CD4-positive, CD25-positive, alpha-beta regulatory T cell (primary cell): Measurements from ENCODE around the gene CAMK2N1. TPM values are rescaled to one million over a fixed set of nuclear protein-coding genes. Genes with fewer than 3 reads are reported as not detected.

ENCODE experiments used
- ATAC-seq, 2 donors: fragments of 150-1000 bp; cut with Tn5 transposase; one replicate each; pipeline ENCODE4 v1.10.0; 2021; ENCODE audit warnings: low read depth in 2 of 2, moderate number of reproducible peaks in 2 of 2, moderate library complexity in 1 of 2
- DNase-seq, 3 donors: peaks; one replicate each; pipeline versions ENCODE4 v3.0.0 to v3.0.0-alpha.2; 2012 to 2022; ENCODE audit warnings: mixed read lengths in 1 of 3
- H3K27ac ChIP-seq: one replicate; pipeline ENCODE4 v1.7.0; 2013; ENCODE audit warnings: mild to moderate bottlenecking, low read length; ENCODE audit not compliant: insufficient read depth, poor library complexity, severe bottlenecking
- H3K27me3 ChIP-seq: one replicate; pipeline ENCODE4 v1.7.0; 2013; ENCODE audit warnings: low read length; ENCODE audit not compliant: control insufficient read depth, insufficient read depth
- H3K36me3 ChIP-seq: one replicate; pipeline ENCODE4 v1.7.0; 2013; ENCODE audit warnings: mild to moderate bottlenecking, low read length, moderate library complexity; ENCODE audit not compliant: control insufficient read depth, insufficient read depth
- H3K4me1 ChIP-seq: 2 replicates; pipeline ENCODE4 v1.7.0; 2013; ENCODE audit warnings: mild to moderate bottlenecking, low read length; ENCODE audit not compliant: insufficient read depth, control insufficient read depth, poor library complexity, severe bottlenecking
- H3K4me3 ChIP-seq: one replicate; pipeline ENCODE4 v1.7.0; 2013; ENCODE audit warnings: low read depth, mild to moderate bottlenecking, low read length, moderate library complexity
- H3K9me3 ChIP-seq, 2 experiments: 1 replicate in 1 of 2; 2 replicates in 1 of 2; pipeline ENCODE4 v1.7.0; 2013; ENCODE audit warnings: low read length in 2 of 2, mild to moderate bottlenecking in 1 of 2, moderate library complexity in 1 of 2; ENCODE audit not compliant: control insufficient read depth in 2 of 2
- H3K27ac Mint-ChIP-seq, 3 donors: one replicate each; pipeline ENCODE4 v1.8.0; 2020 to 2022; ENCODE audit warnings: mild to moderate bottlenecking in 3 of 3, mixed read lengths in 3 of 3, moderate library complexity in 2 of 3
- H3K27me3 Mint-ChIP-seq: one replicate; pipeline ENCODE4 v1.8.0; 2022; ENCODE audit warnings: mild to moderate bottlenecking, mixed read lengths
- H3K36me3 Mint-ChIP-seq: one replicate; pipeline ENCODE4 v1.8.0; 2020; ENCODE audit warnings: mixed read lengths
- H3K4me1 Mint-ChIP-seq, 4 donors: one replicate each; pipeline ENCODE4 v1.8.0; 2020 to 2022; ENCODE audit warnings: mixed read lengths in 4 of 4, mild to moderate bottlenecking in 1 of 4
- H3K4me3 Mint-ChIP-seq, 4 donors: one replicate each; pipeline ENCODE4 v1.8.0; 2020 to 2022; ENCODE audit warnings: mild to moderate bottlenecking in 4 of 4, mixed read lengths in 4 of 4, moderate library complexity in 3 of 4
- H3K9me3 Mint-ChIP-seq, 7 donors: one replicate each; pipeline ENCODE4 v1.8.0; 2020 to 2022; ENCODE audit warnings: mixed read lengths in 7 of 7, mild to moderate bottlenecking in 3 of 7, moderate library complexity in 2 of 7
- polyA plus RNA-seq, 4 donors: library from polyadenylated mRNA; unstranded; fragments of 300-500 nt; fragmentation: Illumina TruSeq; gene quantifications; one replicate each; pipeline ENCODE4 v1.2.3, GENCODE V29; 2021
- total RNA-seq: library from RNA; stranded (reverse); gene quantifications from one replicate; pipeline ENCODE4 v1.2.3, GENCODE V29; 2022

The CAMK2N1 gene
- total RNA-seq (1.7 TPM), polyA plus RNA-seq (under 1 TPM; 0.24 to 0.37 (median 0.29) TPM)

GRCh38 chr1:20485527-20486456 lies at the start of gene CAMK2N1:
Gene CAMK2N1 (minus strand): TSS chr1:20486210. CDS start chr1:20485379, 831 bp downstream.
- Histone ChIP-seq H3K9me3 (no peaks in the 10 kb centered on the region), H3K4me3 (peak within 1 kb of the TSS; percentile 55), H3K27me3 (peaks cover 23% of the 10 kb centered on the region)

DNA sequence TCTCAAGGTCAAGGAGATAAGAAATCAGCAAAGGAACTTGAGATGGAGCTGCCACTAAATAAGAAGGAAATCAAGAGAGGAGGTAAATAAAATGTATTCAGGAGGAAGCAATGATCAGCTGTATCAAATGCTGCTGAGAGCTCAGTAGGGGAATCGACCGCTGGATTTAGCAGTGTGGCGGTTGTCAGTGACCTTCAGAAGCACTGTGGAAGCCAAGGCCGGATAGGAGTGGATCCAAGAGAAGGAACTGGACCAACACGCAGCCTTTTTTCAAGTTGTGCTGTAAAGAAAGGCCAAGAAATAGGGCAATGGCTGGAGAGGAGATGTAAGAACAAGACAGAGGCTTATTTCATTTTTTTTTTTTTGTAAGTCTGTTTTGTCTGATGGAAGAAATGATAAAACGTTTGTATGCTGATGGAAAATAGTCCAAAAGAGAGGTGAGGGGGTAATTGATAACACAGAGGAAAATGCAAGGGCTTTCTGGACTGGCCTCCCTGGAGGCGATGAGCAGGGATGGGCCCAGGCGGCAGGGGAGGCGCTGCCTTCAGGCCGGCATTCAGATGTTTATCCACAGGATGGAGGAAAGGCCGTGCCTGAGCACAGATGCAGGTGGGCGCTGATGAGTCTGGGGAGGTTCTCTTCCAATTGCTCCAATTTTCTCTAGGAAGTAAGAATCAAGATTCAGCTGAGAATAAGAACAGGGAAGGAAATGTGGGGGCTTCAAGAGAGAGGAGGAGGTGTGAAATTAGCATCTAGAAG lies 48.8 kb upstream of the CAMK2N1 start:
- Histone ChIP-seq H3K9me3 (no peaks in the 10 kb centered on the region), H3K36me3 (no peaks in the 10 kb centered on the region), H3K27ac (no peak overlapping the region), H3K4me3 (no peak overlapping the region), H3K27me3 (peaks cover 5% of the 10 kb centered on the region), H3K4me1 (no peaks in the 10 kb centered on the region)
- H3K36me3 Mint-ChIP-seq: no peaks in the 10 kb centered on the region
- H3K9me3 Mint-ChIP-seq: peaks cover 0 to 1% (median 0%) of the 10 kb centered on the region in 7 donors
- no peak for DNase-seq
- no peak overlapping the region for H3K4me3 Mint-ChIP-seq
- no peaks in the 10 kb centered on the region for H3K4me1 Mint-ChIP-seq
- peak overlapping the region in 1 of 3 donors; percentile 23 for H3K27ac Mint-ChIP-seq
- no peak for ATAC-seq
- H3K27me3 Mint-ChIP-seq: peaks cover 22% of the 10 kb centered on the region

More at GRCh38 chr1:20485527-20486456, at the start of gene CAMK2N1:
- Histone ChIP-seq H3K27ac (no peak within 1 kb of the TSS), H3K4me1 (peaks cover 29% of the 10 kb centered on the region), H3K36me3 (no peaks in the 10 kb centered on the region)
- Mint-ChIP-seq H3K9me3 (peaks cover 0 to 1% (median 0%) of the 10 kb centered on the region in 7 donors), H3K27ac (peak within 1 kb of the TSS in 2 of 3 donors; percentile 76 to 85), H3K4me1 (peaks cover 0 to 21% (median 6%) of the 10 kb centered on the region in 4 donors), H3K27me3 (peaks cover 57% of the 10 kb centered on the region), H3K36me3 (no peaks in the 10 kb centered on the region), H3K4me3 (peak within 1 kb of the TSS; percentile 77 to 86 (median 82))
- ATAC-seq (peak; percentile 66 to 69), DNase-seq (peak; percentile 32 to 43 (median 43))

DNA sequence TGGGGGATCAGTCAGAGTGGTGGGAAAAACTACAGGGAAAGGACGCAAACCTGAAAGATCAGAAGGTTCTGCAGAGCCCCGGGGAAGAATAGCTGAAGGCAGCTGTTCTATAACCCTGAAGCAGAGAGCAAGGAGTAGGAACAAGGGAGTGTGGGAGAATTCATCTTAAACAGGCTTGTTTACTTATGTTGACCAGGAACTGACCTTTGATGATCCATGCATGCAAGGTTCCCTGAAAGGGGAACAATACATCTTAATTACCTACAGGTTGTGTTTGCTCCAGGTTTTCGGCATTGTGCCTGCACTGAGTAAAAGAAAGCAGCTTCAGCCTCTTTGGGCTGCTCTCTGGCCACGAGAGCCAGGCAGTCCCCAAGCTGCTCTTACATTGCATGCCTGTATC lies 47.6 kb upstream of the CAMK2N1 start:
- H3K4me3 ChIP-seq: no peak overlapping the region
- H3K27ac ChIP-seq: no peak overlapping the region
- no peaks in the 10 kb centered on the region for H3K9me3 ChIP-seq
- Mint-ChIP-seq H3K4me3 (no peak overlapping the region), H3K36me3 (no peaks in the 10 kb centered on the region), H3K9me3 (peaks cover 0 to 1% (median 0%) of the 10 kb centered on the region in 7 donors), H3K27ac (no peak overlapping the region), H3K4me1 (no peaks in the 10 kb centered on the region), H3K27me3 (peaks cover 32% of the 10 kb centered on the region)
- H3K36me3 ChIP-seq: no peaks in the 10 kb centered on the region
- ATAC-seq (no peak), DNase-seq (no peak)
- H3K27me3 ChIP-seq: peaks cover 7% of the 10 kb centered on the region
- H3K4me1 ChIP-seq: no peaks in the 10 kb centered on the region

DNA sequence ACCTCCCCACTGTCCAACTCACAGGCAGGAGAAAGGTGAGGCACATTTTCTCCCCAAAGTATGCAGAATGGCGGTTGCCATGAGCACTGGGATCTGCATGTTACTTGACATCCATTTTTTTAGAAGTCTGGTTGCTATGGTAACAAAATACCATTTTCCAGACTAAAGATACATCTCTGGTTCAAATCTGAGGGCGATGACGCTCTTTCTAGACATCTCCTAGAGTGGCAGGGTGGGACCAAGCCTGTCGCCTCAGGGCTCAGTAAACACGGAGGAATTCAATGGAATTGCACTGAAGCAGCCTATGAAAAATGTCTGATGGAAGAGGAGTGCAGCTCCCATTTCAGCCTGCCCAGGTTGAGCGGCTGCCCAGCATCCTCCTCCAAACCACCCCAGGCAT lies 44.9 kb upstream of the CAMK2N1 start:
- H3K27ac Mint-ChIP-seq: no peak overlapping the region
- no peaks in the 10 kb centered on the region for H3K36me3 Mint-ChIP-seq
- Histone ChIP-seq H3K4me1 (no peaks in the 10 kb centered on the region), H3K36me3 (no peaks in the 10 kb centered on the region), H3K27me3 (peaks cover 7% of the 10 kb centered on the region), H3K9me3 (no peaks in the 10 kb centered on the region), H3K4me3 (no peak overlapping the region), H3K27ac (no peak overlapping the region)
- no peak for ATAC-seq
- H3K9me3 Mint-ChIP-seq: peaks cover 0 to 1% (median 0%) of the 10 kb centered on the region in 7 donors
- peaks cover 43% of the 10 kb centered on the region for H3K27me3 Mint-ChIP-seq
- no peaks in the 10 kb centered on the region for H3K4me1 Mint-ChIP-seq
- no peak overlapping the region for H3K4me3 Mint-ChIP-seq
- DNase-seq: no peak

DNA sequence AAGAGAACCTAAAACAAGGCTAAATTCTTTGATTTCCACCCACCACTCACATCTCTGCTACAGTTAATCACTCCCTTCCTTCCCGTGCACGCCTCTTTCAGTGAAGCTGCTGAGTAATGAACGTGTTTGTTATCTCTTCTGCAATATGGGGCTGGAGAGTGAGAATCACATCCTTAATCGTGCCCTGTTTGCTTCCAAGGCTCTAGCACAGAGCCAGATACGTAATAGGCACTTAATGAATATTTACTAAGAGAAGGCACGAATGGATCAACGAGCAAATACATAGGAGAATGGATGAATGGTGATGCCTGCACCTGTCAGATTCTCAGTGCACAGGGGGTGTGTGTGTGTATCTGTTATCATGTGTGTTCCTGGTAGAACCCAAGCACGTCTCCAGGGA lies 44.3 kb upstream of the CAMK2N1 start:
- Histone ChIP-seq H3K9me3 (no peaks in the 10 kb centered on the region), H3K4me3 (no peak overlapping the region), H3K36me3 (no peaks in the 10 kb centered on the region), H3K4me1 (no peaks in the 10 kb centered on the region), H3K27ac (no peak overlapping the region), H3K27me3 (peaks cover 7% of the 10 kb centered on the region)
- Mint-ChIP-seq H3K36me3 (no peaks in the 10 kb centered on the region), H3K27me3 (peaks cover 43% of the 10 kb centered on the region), H3K27ac (no peak overlapping the region), H3K4me3 (no peak overlapping the region), H3K4me1 (no peaks in the 10 kb centered on the region), H3K9me3 (peaks cover 0 to 1% (median 0%) of the 10 kb centered on the region in 7 donors)
- ATAC-seq (no peak), DNase-seq (no peak)

DNA sequence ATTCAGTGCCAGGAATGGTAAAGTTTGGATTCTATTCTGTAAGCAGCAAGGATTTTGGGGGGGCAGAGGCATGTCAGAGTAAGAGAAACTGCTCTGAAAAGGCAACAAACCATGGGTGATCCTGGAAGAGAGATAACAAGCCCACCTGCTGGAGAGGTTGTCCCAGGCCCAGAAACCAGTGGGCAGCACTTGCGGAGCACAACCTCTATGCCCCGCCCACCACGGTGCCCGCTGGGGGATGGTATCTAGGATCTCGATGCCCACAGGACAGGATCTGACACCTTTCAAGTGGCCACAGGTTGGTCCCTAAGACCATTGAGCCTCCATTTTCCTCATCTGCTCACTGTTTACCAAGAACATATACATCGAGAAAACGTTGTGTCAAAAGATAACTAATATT lies 42.2 kb upstream of the CAMK2N1 start:
- Mint-ChIP-seq H3K36me3 (no peaks in the 10 kb centered on the region), H3K4me1 (no peaks in the 10 kb centered on the region), H3K4me3 (no peak overlapping the region), H3K27me3 (peaks cover 29% of the 10 kb centered on the region), H3K27ac (no peak overlapping the region), H3K9me3 (peaks cover 0 to 1% (median 0%) of the 10 kb centered on the region in 7 donors)
- H3K4me3 ChIP-seq: no peak overlapping the region
- ATAC-seq: no peak
- no peak overlapping the region for H3K27ac ChIP-seq
- H3K27me3 ChIP-seq: peaks cover 9% of the 10 kb centered on the region
- DNase-seq: no peak
- H3K9me3 ChIP-seq: no peaks in the 10 kb centered on the region
- H3K4me1 ChIP-seq: no peaks in the 10 kb centered on the region
- H3K36me3 ChIP-seq: no peaks in the 10 kb centered on the region

DNA sequence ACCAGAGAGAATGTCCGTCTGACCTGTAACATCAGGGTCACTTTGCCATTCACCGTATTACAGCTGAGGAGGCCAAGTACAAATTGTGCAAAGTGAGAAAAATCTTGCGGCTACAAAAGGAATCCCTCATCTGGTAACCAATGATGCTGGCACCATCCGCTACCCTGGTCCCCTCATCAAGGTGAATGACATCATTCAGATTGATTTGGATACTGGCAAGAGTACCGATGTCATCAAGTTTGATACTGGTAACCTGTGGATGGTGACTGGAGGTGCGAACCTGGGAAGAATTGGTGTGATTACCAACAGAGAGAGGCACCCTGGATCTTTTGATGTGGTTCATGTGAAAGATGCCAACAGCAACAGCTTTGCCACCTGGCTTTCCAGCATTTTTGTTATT lies 40.3 kb upstream of the CAMK2N1 start:
- H3K27ac Mint-ChIP-seq: no peak overlapping the region
- Histone ChIP-seq H3K27ac (no peak overlapping the region), H3K36me3 (no peaks in the 10 kb centered on the region), H3K9me3 (no peaks in the 10 kb centered on the region), H3K27me3 (peaks cover 8% of the 10 kb centered on the region), H3K4me3 (no peak overlapping the region), H3K4me1 (no peaks in the 10 kb centered on the region)
- peaks cover 0 to 4% (median 2%) of the 10 kb centered on the region in 4 donors for H3K4me1 Mint-ChIP-seq
- DNase-seq (no peak), ATAC-seq (no peak)
- H3K36me3 Mint-ChIP-seq: no peaks in the 10 kb centered on the region
- H3K4me3 Mint-ChIP-seq: no peak overlapping the region
- peaks cover 24% of the 10 kb centered on the region for H3K27me3 Mint-ChIP-seq
- H3K9me3 Mint-ChIP-seq: no peaks in the 10 kb centered on the region
